Fibroblast of skin of back (primary cell): ENCODE measurements around the gene SLC43A1.

Experiments
- DNase-seq: peaks from one replicate; pipeline ENCODE4 v3.0.0-alpha.2; 2013

SLC43A1 gene

GRCh38 chr11:57497303-57498247, 17.9 kb downstream of the SLC43A1 start:
- DNase-seq = no peak

GRCh38 chr11:57496109-57496820, 19.2 kb downstream of the SLC43A1 start:
- no peak for DNase-seq

- DNase-seq = peak; percentile 7
These were observed 21.7 kb downstream of the SLC43A1 start for GRCh38 chr11:57493507-57494503.

- DNase-seq = peak; percentile 23
These were observed 24.0 kb downstream of the SLC43A1 start for GRCh38 chr11:57491371-57492061.

GRCh38 chr11:57490456-57491248, 24.9 kb downstream of the SLC43A1 start:
- DNase-seq = peak; percentile 10

GRCh38 chr11:57487920-57488659, 27.4 kb downstream of the SLC43A1 start:
- no peak for DNase-seq

- no peak for DNase-seq
These were observed 28.3 kb downstream of the SLC43A1 start for GRCh38 chr11:57487021-57487778.

GRCh38 chr11:57485217-57485990, 30.1 kb downstream of the SLC43A1 start:
- no peak for DNase-seq

GRCh38 chr11:57484141-57484710, 31.3 kb downstream of the SLC43A1 start:
- DNase-seq = no peak

- DNase-seq = no peak
These were observed 32.0 kb downstream of the SLC43A1 start for GRCh38 chr11:57483562-57483918.

GRCh38 chr11:57482782-57483561, 32.5 kb downstream of the SLC43A1 start:
- DNase-seq = peak; percentile 27

GRCh38 chr11:57481915-57482781, 33.4 kb downstream of the SLC43A1 start:
- no peak for DNase-seq

- DNase-seq = no peak
These were observed 34.2 kb downstream of the SLC43A1 start for GRCh38 chr11:57481315-57481714.

GRCh38 chr11:57480409-57481137, 34.9 kb downstream of the SLC43A1 start:
- DNase-seq = peak; percentile 44

- no peak for DNase-seq
These were observed 35.6 kb downstream of the SLC43A1 start for GRCh38 chr11:57479911-57480310.
